HEK293 (cell line): Measurements from ENCODE around the gene PCDH9.

Experiments used
- CTCF ChIA-PET: fragments of 350-600 bp; formaldehyde crosslinking; extraction: SDS; loops from one replicate; lab custom pipeline; 2021; ENCODE audit warnings: antibody characterized with exemption; lab: Yijun Ruan, JAX
- POLR2A ChIA-PET: fragments of 300-600 bp; formaldehyde crosslinking; extraction: SDS; loops from one replicate; lab custom pipeline; 2020; ENCODE audit warnings: antibody characterized with exemption, inconsistent platforms; lab: Yijun Ruan, JAX
- H3K27ac ChIP-seq: fragments of 200-500 bp; sonication (Bioruptor generic); 2 replicates; pipeline ENCODE4 v1.5.1; 2014; ENCODE audit warnings: low read depth, low read length, control low read depth, inconsistent platforms; ENCODE audit errors: extremely low read depth
- H3K36me3 ChIP-seq, 2 experiments: fragments of 200-500 bp in 1 of 2; sonication (Bioruptor generic) in 1 of 2; 1 replicate in 1 of 2; 2 replicates in 1 of 2; pipeline ENCODE4 v1.5.1; 2014 to 2017; ENCODE audit warnings: inconsistent platforms in 2 of 2, low read length in 2 of 2; ENCODE audit not compliant: control insufficient read depth in 2 of 2, insufficient read depth in 1 of 2
- H3K4me1 ChIP-seq: fragments of 200-500 bp; sonication (Bioruptor generic); 2 replicates; pipeline ENCODE4 v1.5.1; 2014; ENCODE audit warnings: mild to moderate bottlenecking, low read length, inconsistent platforms; ENCODE audit not compliant: control insufficient read depth, insufficient read depth
- H3K4me3 ChIP-seq: 2 replicates; pipeline ENCODE4 v1.5.1; 2011; ENCODE audit warnings: low read depth, mild to moderate bottlenecking, control low read depth, low read length, moderate library complexity
- H3K9me3 ChIP-seq: fragments of 200-500 bp; sonication (Bioruptor generic); 2 replicates; pipeline ENCODE4 v1.5.1; 2014; ENCODE audit warnings: low read depth, low read length, inconsistent platforms; ENCODE audit not compliant: control insufficient read depth, insufficient read depth
- GFI1B ChIP-seq: fragments of 450-650 bp; formaldehyde crosslinking; IDR thresholded peaks from 2 replicates; pipeline ENCODE4 v1.5.1; 2016; ENCODE audit warnings: missing biosample characterization, missing genetic modification characterization
- IKZF3 ChIP-seq: fragments of 450-650 bp; IDR thresholded peaks from 2 replicates; pipeline ENCODE4 v1.5.0; 2018; ENCODE audit warnings: missing biosample characterization, mild to moderate bottlenecking, missing genetic modification characterization, moderate library complexity
- OSR2 ChIP-seq: fragments of 450-650 bp; formaldehyde crosslinking; IDR thresholded peaks from 2 replicates; pipeline ENCODE4 v1.5.1; 2016; ENCODE audit warnings: missing biosample characterization, missing genetic modification characterization
- RBAK ChIP-seq: fragments of 450-650 bp; formaldehyde crosslinking; IDR thresholded peaks from 2 replicates; pipeline ENCODE4 v1.5.1; 2016; ENCODE audit warnings: missing biosample characterization, missing genetic modification characterization
- SCRT2 ChIP-seq: fragments of 450-650 bp; formaldehyde crosslinking; IDR thresholded peaks from 2 replicates; pipeline ENCODE4 v1.5.1; 2016; ENCODE audit warnings: missing biosample characterization, missing genetic modification characterization
- TCF7L2 ChIP-seq: IDR thresholded peaks from 2 replicates; pipeline ENCODE4 v1.6.1; 2011; ENCODE audit warnings: low read depth, mild to moderate bottlenecking, inconsistent platforms, low read length, moderate library complexity, borderline replicate concordance
- TRIM28 ChIP-seq: IDR thresholded peaks from 2 replicates; pipeline ENCODE4 v1.6.1; 2011; ENCODE audit warnings: low read length, control low read depth, borderline replicate concordance
- ZBTB17 ChIP-seq: fragments of 450-650 bp; formaldehyde crosslinking; IDR thresholded peaks from 2 replicates; pipeline ENCODE4 v1.5.1; 2016; ENCODE audit warnings: missing biosample characterization, missing genetic modification characterization
- ZNF133 ChIP-seq: fragments of 450-650 bp; formaldehyde crosslinking; IDR thresholded peaks from 2 replicates; pipeline ENCODE4 v1.5.1; 2016; ENCODE audit warnings: missing biosample characterization, missing genetic modification characterization
- ZNF169 ChIP-seq: fragments of 450-650 bp; formaldehyde crosslinking; IDR thresholded peaks from 2 replicates; pipeline ENCODE4 v1.5.1; 2016; ENCODE audit warnings: missing biosample characterization, missing genetic modification characterization
- ZNF302 ChIP-seq: fragments of 450-650 bp; formaldehyde crosslinking; IDR thresholded peaks from 2 replicates; pipeline ENCODE4 v1.5.1; 2016; ENCODE audit warnings: missing biosample characterization, missing genetic modification characterization, low read depth
- ZNF324 ChIP-seq: fragments of 450-650 bp; formaldehyde crosslinking; IDR thresholded peaks from 2 replicates; pipeline ENCODE4 v1.5.1; 2016; ENCODE audit warnings: missing biosample characterization, missing genetic modification characterization
- ZNF350 ChIP-seq: fragments of 450-650 bp; formaldehyde crosslinking; IDR thresholded peaks from 2 replicates; pipeline ENCODE4 v1.5.0; 2017; ENCODE audit warnings: missing biosample characterization, mild to moderate bottlenecking, missing genetic modification characterization
- ZNF48 ChIP-seq: fragments of 450-650 bp; formaldehyde crosslinking; IDR thresholded peaks from 2 replicates; pipeline ENCODE4 v1.5.1; 2016; ENCODE audit warnings: missing biosample characterization, missing genetic modification characterization
- ZNF530 ChIP-seq: fragments of 450-650 bp; formaldehyde crosslinking; IDR thresholded peaks from 2 replicates; pipeline ENCODE4 v1.5.1; 2016; ENCODE audit warnings: low read depth, missing biosample characterization, missing genetic modification characterization
- ZNF548 ChIP-seq: fragments of 450-650 bp; formaldehyde crosslinking; IDR thresholded peaks from 2 replicates; pipeline ENCODE4 v1.5.1; 2016; ENCODE audit warnings: missing biosample characterization, missing genetic modification characterization
- ZNF777 ChIP-seq: fragments of 450-650 bp; formaldehyde crosslinking; IDR thresholded peaks from 2 replicates; pipeline ENCODE4 v1.5.1; 2017; ENCODE audit warnings: missing biosample characterization, missing genetic modification characterization, borderline replicate concordance
- TF ChIP-seq, protein P1 (sequence below): fragments of 450-650 bp; formaldehyde crosslinking; IDR thresholded peaks from 2 replicates; pipeline ENCODE4 v1.5.1; 2016; ENCODE audit warnings: missing biosample characterization, missing genetic modification characterization
- TF ChIP-seq, protein P2 (sequence below): fragments of 450-650 bp; formaldehyde crosslinking; IDR thresholded peaks from 2 replicates; pipeline ENCODE4 v1.5.1; 2016; ENCODE audit warnings: missing biosample characterization, missing genetic modification characterization

PCDH9 gene

DNA sequence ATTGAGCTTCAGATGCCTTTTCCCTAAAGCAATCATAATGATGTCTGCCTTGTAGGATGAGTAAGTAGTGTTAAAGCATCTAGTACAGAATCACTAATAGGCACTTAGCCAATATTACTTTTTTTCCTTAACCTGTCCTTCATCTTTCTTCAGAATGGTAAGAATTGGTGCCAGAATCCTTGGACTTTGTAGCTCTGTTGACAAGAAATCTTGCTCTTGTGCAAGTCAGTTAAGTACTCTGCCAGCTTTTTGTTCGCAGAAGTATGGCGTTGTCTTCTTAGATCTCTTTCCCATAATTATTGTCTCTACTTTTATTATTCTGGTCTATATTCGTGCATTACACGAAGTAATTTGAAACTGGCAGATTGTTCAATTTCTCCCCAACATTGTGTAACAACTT, 554.5 kb downstream of the PCDH9 start:
- TF ChIP-seq TCF7L2: peak; percentile 32; the same call in 1 of the 2 replicates
- TF ChIP-seq, protein P1, sequence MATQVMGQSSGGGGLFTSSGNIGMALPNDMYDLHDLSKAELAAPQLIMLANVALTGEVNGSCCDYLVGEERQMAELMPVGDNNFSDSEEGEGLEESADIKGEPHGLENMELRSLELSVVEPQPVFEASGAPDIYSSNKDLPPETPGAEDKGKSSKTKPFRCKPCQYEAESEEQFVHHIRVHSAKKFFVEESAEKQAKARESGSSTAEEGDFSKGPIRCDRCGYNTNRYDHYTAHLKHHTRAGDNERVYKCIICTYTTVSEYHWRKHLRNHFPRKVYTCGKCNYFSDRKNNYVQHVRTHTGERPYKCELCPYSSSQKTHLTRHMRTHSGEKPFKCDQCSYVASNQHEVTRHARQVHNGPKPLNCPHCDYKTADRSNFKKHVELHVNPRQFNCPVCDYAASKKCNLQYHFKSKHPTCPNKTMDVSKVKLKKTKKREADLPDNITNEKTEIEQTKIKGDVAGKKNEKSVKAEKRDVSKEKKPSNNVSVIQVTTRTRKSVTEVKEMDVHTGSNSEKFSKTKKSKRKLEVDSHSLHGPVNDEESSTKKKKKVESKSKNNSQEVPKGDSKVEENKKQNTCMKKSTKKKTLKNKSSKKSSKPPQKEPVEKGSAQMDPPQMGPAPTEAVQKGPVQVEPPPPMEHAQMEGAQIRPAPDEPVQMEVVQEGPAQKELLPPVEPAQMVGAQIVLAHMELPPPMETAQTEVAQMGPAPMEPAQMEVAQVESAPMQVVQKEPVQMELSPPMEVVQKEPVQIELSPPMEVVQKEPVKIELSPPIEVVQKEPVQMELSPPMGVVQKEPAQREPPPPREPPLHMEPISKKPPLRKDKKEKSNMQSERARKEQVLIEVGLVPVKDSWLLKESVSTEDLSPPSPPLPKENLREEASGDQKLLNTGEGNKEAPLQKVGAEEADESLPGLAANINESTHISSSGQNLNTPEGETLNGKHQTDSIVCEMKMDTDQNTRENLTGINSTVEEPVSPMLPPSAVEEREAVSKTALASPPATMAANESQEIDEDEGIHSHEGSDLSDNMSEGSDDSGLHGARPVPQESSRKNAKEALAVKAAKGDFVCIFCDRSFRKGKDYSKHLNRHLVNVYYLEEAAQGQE (tag by site-specific recombination): no peak
- POLR2A ChIA-PET: no interaction called here

DNA sequence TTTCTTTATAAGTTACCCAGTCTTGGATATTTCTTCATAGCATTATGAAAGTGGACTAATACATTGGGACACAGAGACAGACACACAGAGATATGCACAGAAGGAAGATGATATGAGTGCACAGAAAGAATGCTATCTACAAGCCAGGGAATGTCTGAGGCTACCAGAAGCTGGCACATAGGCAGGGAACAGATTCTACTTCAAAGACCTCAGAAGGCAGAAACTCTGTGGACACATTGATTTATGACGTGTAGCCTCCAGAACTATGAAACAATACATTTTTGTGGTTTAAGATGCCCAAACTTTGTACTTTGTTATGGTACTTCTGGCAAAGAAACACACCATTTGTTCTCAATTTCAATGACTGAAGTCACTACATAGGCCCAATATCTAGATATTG, 556.7 kb downstream of the PCDH9 start:
- H3K4me3 ChIP-seq: no peak overlapping the region
- H3K36me3 ChIP-seq: no peaks in the 10 kb centered on the region
- no peaks in the 10 kb centered on the region for H3K9me3 ChIP-seq
- no peaks in the 10 kb centered on the region for H3K4me1 ChIP-seq
- H3K27ac ChIP-seq: no peak overlapping the region
- TF ChIP-seq SCRT2 (tag by site-specific recombination) (no peak), ZNF302 (tag by site-specific recombination) (no peak), ZNF324 (tag by site-specific recombination) (no peak), ZNF48 (tag by site-specific recombination) (no peak), ZNF548 (tag by site-specific recombination) (no peak), RBAK (no peak), ZNF777 (tag by site-specific recombination) (no peak), ZNF169 (tag by site-specific recombination) (no peak), TRIM28 (no peak), GFI1B (tag by site-specific recombination) (no peak)
- TF ChIP-seq, protein P2, sequence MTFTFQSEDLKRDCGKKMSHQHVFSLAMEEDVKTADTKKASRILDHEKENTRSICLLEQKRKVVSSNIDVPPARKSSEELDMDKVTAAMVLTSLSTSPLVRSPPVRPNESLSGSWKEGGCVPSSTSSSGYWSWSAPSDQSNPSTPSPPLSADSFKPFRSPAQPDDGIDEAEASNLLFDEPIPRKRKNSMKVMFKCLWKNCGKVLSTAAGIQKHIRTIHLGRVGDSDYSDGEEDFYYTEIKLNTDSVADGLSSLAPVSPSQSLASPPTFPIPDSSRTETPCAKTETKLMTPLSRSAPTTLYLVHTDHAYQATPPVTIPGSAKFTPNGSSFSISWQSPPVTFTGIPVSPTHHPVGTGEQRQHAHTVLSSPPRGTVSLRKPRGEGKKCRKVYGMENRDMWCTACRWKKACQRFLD (tag by site-specific recombination): no peak
- ChIA-PET POLR2A (no interaction called here), CTCF (no interaction called here)

More for the DNA sequence above, 554.5 kb downstream of the PCDH9 start:
- Histone ChIP-seq H3K36me3 (no peaks in the 10 kb centered on the region), H3K4me1 (no peaks in the 10 kb centered on the region), H3K27ac (no peak overlapping the region), H3K9me3 (no peaks in the 10 kb centered on the region), H3K4me3 (no peak overlapping the region)
- CTCF ChIA-PET: interaction anchor here (0.5 to 0.6 kb wide), 2 partner anchors 26 to 187 kb away, joined by 3 to 4 read pairs; no protein-coding TSS in a partner anchor

DNA sequence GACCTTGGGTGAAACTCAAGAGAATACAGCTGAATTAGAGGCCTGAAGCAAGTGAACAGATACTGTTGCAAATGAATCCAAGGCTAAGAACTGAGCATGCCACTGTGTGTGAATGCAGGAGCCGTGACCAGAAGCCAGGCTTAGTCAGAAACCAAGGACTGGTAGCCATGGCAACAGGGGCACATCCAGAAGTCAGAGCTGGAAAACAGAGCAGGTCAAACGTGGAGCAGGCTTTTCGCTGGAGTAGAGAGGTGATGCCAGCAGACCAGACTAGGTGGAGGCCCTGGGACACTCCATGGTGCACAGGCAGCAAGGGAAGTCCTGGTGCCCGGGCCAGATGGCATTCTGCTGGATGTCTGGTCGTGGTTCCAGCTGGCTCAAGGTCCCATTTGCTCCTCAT, 564.1 kb downstream of the PCDH9 start:
- Histone ChIP-seq H3K36me3 (no peaks in the 10 kb centered on the region), H3K4me1 (no peaks in the 10 kb centered on the region), H3K9me3 (no peaks in the 10 kb centered on the region), H3K4me3 (no peak overlapping the region), H3K27ac (no peak overlapping the region)
- ChIA-PET POLR2A (no interaction called here), CTCF (no interaction called here)
- TF ChIP-seq OSR2 (tag by site-specific recombination) (peak; percentile 45; the same call in 1 of the 2 replicates), ZNF350 (tag by site-specific recombination) (no peak), IKZF3 (tag by site-specific recombination) (no peak), ZBTB17 (tag by site-specific recombination) (peak; percentile 91), ZNF133 (tag by site-specific recombination) (no peak), ZNF530 (tag by site-specific recombination) (no peak)
